Endothelial cell of umbilical vein (primary cell): ENCODE data around the gene PLXND1. TPM values are rescaled to one million over a fixed set of nuclear protein-coding genes. Genes with fewer than 3 reads are reported as not detected.
A peak's percentile ranks its signal among the peaks of the same experiment; 100 is the strongest.

Source experiments
- BruUV-seq: library from RNA; stranded (reverse); fragments of 400-500 nt; replicated peaks from 2 replicates; lab custom pipeline; 2021; lab: Mats Ljungman, UMichigan
- CTCF ChIA-PET: fragments of 300-600, 350-600 bp; sonication (Branson Sonifier 250); formaldehyde crosslinking; loops from one replicate; lab custom pipeline; 2021; ENCODE audit warnings: antibody characterized with exemption, inconsistent platforms; lab: Charles Lee
- POLR2A ChIA-PET: fragments of 300-600, 350-600 bp; sonication (Branson Sonifier 250); formaldehyde crosslinking; loops from one replicate; lab custom pipeline; 2021; ENCODE audit warnings: antibody characterized with exemption, inconsistent platforms; lab: Charles Lee
- DNase-seq: peaks from one replicate; pipeline ENCODE4 v3.0.0-alpha.2; 2011; ENCODE audit warnings: low read depth, low spot score
- FAIRE-seq: peaks from 2 replicates; lab custom pipeline; 2011; peaks lifted over from hg19 to GRCh38; lab: Jason Lieb, UNC
- H2AFZ ChIP-seq: 2 replicates; pipeline ENCODE4 v1.6.0; 2012; ENCODE audit warnings: low read depth, low read length, control low read depth, inconsistent platforms
- H3K27ac ChIP-seq: 2 replicates; pipeline ENCODE4 v1.5.1; 2011; ENCODE audit warnings: low read depth, mild to moderate bottlenecking, control low read depth, low read length, moderate library complexity; ENCODE audit not compliant: insufficient read depth
- H3K27me3 ChIP-seq, 2 experiments: 2 replicates each; pipeline versions ENCODE4 v1.6.0 to v1.6.1; 2011; ENCODE audit warnings: low read length in 2 of 2, mixed read lengths in 1 of 2; ENCODE audit not compliant: control insufficient read depth in 2 of 2, insufficient read depth in 2 of 2
- H3K36me3 ChIP-seq, 2 experiments: 2 replicates in 1 of 2; 3 replicates in 1 of 2; pipeline ENCODE4 v1.5.1; 2011; ENCODE audit warnings: low read length in 2 of 2, mild to moderate bottlenecking in 1 of 2, moderate library complexity in 1 of 2; ENCODE audit not compliant: control insufficient read depth in 2 of 2, insufficient read depth in 2 of 2; ENCODE audit errors: extremely low read depth in 1 of 2
- H3K4me1 ChIP-seq: 3 replicates; pipeline ENCODE4 v1.5.1; 2011; ENCODE audit warnings: mild to moderate bottlenecking, low read length; ENCODE audit not compliant: control insufficient read depth, insufficient read depth; ENCODE audit errors: extremely low read depth
- H3K4me2 ChIP-seq: 2 replicates; pipeline ENCODE4 v1.6.1; 2011; ENCODE audit warnings: low read length, control low read depth, mixed read lengths; ENCODE audit not compliant: insufficient read depth
- H3K4me3 ChIP-seq, 3 experiments: fragments of 200-600 bp in 1 of 3; sonication (generic), shearing (Covaris generic) in 1 of 3; replicated peaks in 1 of 3; 2 replicates each; pipeline ENCODE4 v1.5.1; 2011 to 2016; ENCODE audit warnings: control low read depth in 3 of 3, low read length in 3 of 3, mild to moderate bottlenecking in 2 of 3, inconsistent platforms in 1 of 3, low read depth in 1 of 3, moderate library complexity in 1 of 3; ENCODE audit not compliant: insufficient read depth in 1 of 3
- H3K79me2 ChIP-seq: 2 replicates; pipeline ENCODE4 v1.6.0; 2012; ENCODE audit warnings: low read length, inconsistent platforms; ENCODE audit not compliant: control insufficient read depth, insufficient read depth
- H3K9ac ChIP-seq: replicated peaks from 2 replicates; pipeline ENCODE3; 2011; ENCODE audit warnings: low read length, control low read depth; ENCODE audit not compliant: insufficient read depth; ENCODE audit errors: extremely low read depth
- H3K9me1 ChIP-seq: replicated peaks from 3 replicates; pipeline ENCODE4 v1.6.0; 2011; ENCODE audit warnings: mild to moderate bottlenecking, low read length; ENCODE audit not compliant: control insufficient read depth, insufficient read depth; ENCODE audit errors: extremely low read depth
- H3K9me3 ChIP-seq: replicated peaks from 2 replicates; pipeline ENCODE4 v1.5.1; 2012; ENCODE audit warnings: low read length, inconsistent platforms; ENCODE audit not compliant: control insufficient read depth, insufficient read depth
- H4K20me1 ChIP-seq: replicated peaks from 2 replicates; pipeline ENCODE3; 2011; ENCODE audit warnings: mild to moderate bottlenecking, low read length; ENCODE audit not compliant: control insufficient read depth, insufficient read depth; ENCODE audit errors: extremely low read depth
- CTCF ChIP-seq, 2 donors: IDR thresholded peaks; 1 replicate in 1 of 2; 2 replicates in 1 of 2; pipeline ENCODE4 v1.5.1; 2011; ENCODE audit warnings: low read length in 2 of 2, mild to moderate bottlenecking in 2 of 2, moderate library complexity in 2 of 2, control low read depth in 1 of 2, inconsistent platforms in 1 of 2, low read depth in 1 of 2; ENCODE audit not compliant: insufficient read depth in 1 of 2; ENCODE audit errors: extremely low read depth in 1 of 2
- MYC ChIP-seq: IDR thresholded peaks from one replicate; pipeline ENCODE4 v1.6.1; 2011; ENCODE audit warnings: mild to moderate bottlenecking, low read depth, low read length
- POLR2A ChIP-seq: IDR thresholded peaks from 2 replicates; pipeline ENCODE4 v1.6.1; 2012; ENCODE audit warnings: low read depth, mild to moderate bottlenecking, control low read depth, low read length
- POLR2AphosphoS5 ChIP-seq: IDR thresholded peaks from 2 replicates; pipeline ENCODE4 v1.6.1; 2012; ENCODE audit warnings: low read depth, mild to moderate bottlenecking, control low read depth, low read length, moderate library complexity; ENCODE audit not compliant: insufficient read depth
- dilution Hi-C: fragments of 300-500 bp; cut with MboI; formaldehyde crosslinking; loops from one replicate; pipeline ENCODE4 v1.15.0; 2019; ENCODE audit warnings: low sequenced_read_pairs; ENCODE audit not compliant: extremely low pct_ligation_motif_present
- intact Hi-C: fragments of 100-400 bp; cut with micrococcal nuclease; formaldehyde crosslinking; loops from one replicate; pipeline ENCODE4 v1.10.0; 2022
- polyA plus RNA-seq, 4 experiments: library from polyadenylated mRNA; depleted of rRNA in 3 of 4; stranded (reverse) in 3 of 4; unstranded in 1 of 4; fragments of >200 nt; gene quantifications; 2 replicates each; pipeline versions ENCODE4 v1.2.1 to v1.2.3, GENCODE V29; 2011 to 2012; ENCODE audit warnings: missing spikeins in 1 of 4
- total RNA-seq: library from RNA; stranded (reverse); gene quantifications from 2 replicates; pipeline ENCODE4 v1.2.3, GENCODE V29; 2021

The PLXND1 gene
- total and polyA plus RNA-seq, 2 donors (not counting 3 experiments of a cell fraction or from before 2014, with no cell fraction given) = 300 to 834 TPM

- no peaks in the 10 kb centered on the region for H3K9me1 ChIP-seq
- peaks cover 25 to 63% of the 10 kb centered on the region in 2 experiments for H3K36me3 ChIP-seq
- no peak overlapping the region for H2AFZ ChIP-seq
- no peak overlapping the region for H3K4me3 ChIP-seq
- intact Hi-C loops (loop anchor here (5.0 kb wide), 1 partner anchor 182 kb away; no protein-coding TSS in a partner anchor), dilution Hi-C loops (no loop called here)
- ChIA-PET CTCF (interaction anchor here (1.0 to 2.6 kb wide), 2 partner anchors 74 to 180 kb away, joined by 5 to 24 read pairs; no protein-coding TSS in a partner anchor), POLR2A (no interaction called here)
- FAIRE-seq (no peak), DNase-seq (no peak)
- no peak overlapping the region for H3K4me2 ChIP-seq
- H3K4me1 ChIP-seq = peaks cover 33% of the 10 kb centered on the region
- no peak overlapping the region for H3K9ac ChIP-seq
- TF ChIP-seq MYC (no peak), POLR2AphosphoS5 (peak; percentile 23)
- no TSS peak for BruUV-seq
- H3K79me2 ChIP-seq = no peaks in the 10 kb centered on the region
- no peak overlapping the region for H3K27ac ChIP-seq
- H3K27me3 ChIP-seq = no peaks in the 10 kb centered on the region
- H3K9me3 ChIP-seq = no peaks in the 10 kb centered on the region
- no peaks in the 10 kb centered on the region for H4K20me1 ChIP-seq
Measured at GRCh38 chr3:129563850-129564535, 42.5 kb downstream of the PLXND1 start.

- dilution Hi-C loops = no loop called here
- POLR2A ChIA-PET = no interaction called here
- Histone ChIP-seq H3K27ac (no peak overlapping the region), H3K4me3 (no peak overlapping the region), H3K36me3 (peaks cover 23 to 65% of the 10 kb centered on the region in 2 experiments), H2AFZ (no peak overlapping the region), H3K27me3 (no peaks in the 10 kb centered on the region), H3K4me1 (peaks cover 40% of the 10 kb centered on the region), H3K9ac (no peak overlapping the region), H3K4me2 (no peak overlapping the region), H3K79me2 (no peaks in the 10 kb centered on the region), H4K20me1 (no peaks in the 10 kb centered on the region), H3K9me1 (no peaks in the 10 kb centered on the region), H3K9me3 (no peaks in the 10 kb centered on the region)
- intact Hi-C loops = loop anchor here (5.0 kb wide), 1 partner anchor 181 kb away; no protein-coding TSS in a partner anchor
- DNase-seq (no peak), FAIRE-seq (no peak)
- BruUV-seq = no TSS peak
- CTCF ChIA-PET = interaction anchor here (1.0 kb wide), 1 partner anchor 180 kb away, joined by 5 read pairs; no protein-coding TSS in a partner anchor
- TF ChIP-seq POLR2A (peak; percentile 41), CTCF (IDR thresholded peaks at IDR 0.05; ENCODE audit: extremely low read depth in 1 of 2, insufficient read depth in 1 of 2, low read depth in 1 of 2, low read length in 2 of 2) (no peak)
Measured at GRCh38 chr3:129563332-129563731, 43.1 kb downstream of the PLXND1 start.
